GM15510 (cell line): ENCODE results near the gene RWDD2A.

ENCODE experiments used
- POLR2A ChIP-seq: IDR thresholded peaks from 3 replicates; pipeline ENCODE4 v1.6.1; 2011; ENCODE audit warnings: borderline replicate concordance; ENCODE audit not compliant: insufficient read length; ENCODE audit errors: extremely low read depth

Gene RWDD2A

GRCh38 chr6:83192456-83192855 lies 701 bp upstream of the RWDD2A start:
- no peak for TF ChIP-seq POLR2A

DNA sequence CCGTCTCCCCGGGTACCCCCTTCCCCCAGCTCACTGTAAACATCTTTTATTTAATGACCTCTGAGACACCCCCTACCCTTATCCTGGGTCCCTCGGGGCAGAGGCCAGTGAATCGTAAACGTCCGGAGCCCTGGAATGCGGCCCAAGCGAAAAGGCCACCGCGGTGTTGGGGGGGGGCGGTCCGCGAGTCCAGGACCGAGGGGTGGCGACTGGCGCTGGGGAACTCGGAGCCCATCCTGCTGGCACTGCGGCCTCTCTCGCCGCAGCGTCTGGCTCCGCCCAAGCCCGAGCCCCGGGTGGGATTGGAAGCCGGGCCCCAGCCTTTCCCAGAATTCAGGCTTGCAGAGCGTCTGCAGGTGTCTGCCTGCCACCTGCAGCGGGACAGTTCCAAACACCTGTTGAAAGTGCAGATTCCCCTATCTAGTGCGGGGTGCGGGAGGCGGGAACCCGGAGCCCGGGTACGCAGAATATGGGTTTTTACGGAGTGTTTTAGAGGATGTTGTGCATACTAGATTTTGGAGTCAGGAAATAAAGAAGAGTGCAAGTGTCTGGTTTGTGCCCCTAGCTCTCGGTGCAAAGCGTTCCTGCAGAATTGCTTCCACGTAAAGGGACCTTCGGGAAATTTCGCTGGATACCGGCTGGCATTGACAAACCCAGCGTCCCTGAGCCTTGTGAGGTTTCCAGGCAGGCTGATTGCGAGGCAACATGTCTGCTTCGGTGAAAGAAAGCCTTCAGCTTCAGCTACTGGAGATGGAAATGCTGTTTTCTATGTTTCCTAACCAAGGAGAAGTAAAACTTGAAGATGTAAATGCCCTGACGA lies 800 bp downstream of the RWDD2A start:
- no peak for TF ChIP-seq POLR2A

GRCh38 chr6:83198486-83199172 lies 5.5 kb downstream of the RWDD2A start:
- TF ChIP-seq POLR2A: no peak

- TF ChIP-seq POLR2A: no peak
Measured at GRCh38 chr6:83199173-83199862, 6.2 kb downstream of the RWDD2A start.

GRCh38 chr6:83199863-83200225 lies 6.7 kb downstream of the RWDD2A start:
- no peak for TF ChIP-seq POLR2A

DNA sequence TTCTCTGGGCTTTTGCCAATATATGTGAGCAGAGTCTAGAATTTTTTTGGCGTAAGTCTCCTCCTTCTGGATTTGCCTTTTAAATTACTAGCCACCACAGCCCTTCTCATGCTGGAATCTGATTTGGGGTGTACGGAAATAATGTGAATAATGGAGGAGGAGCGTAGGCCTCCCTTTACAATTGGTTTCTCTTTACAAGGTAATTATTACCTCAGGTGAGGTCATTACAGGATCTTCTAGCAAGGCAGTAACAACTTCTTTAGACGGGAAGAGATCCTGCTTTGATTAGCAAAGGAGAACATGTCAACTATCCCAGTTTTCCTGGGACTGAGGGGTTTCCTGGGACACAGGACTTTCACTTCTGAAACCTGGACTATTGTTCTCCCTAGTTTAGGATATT lies 8.9 kb downstream of the RWDD2A start:
- no peak for TF ChIP-seq POLR2A

- TF ChIP-seq POLR2A: no peak
Measured at GRCh38 chr6:83215131-83216047, 22.2 kb downstream of the RWDD2A start.

DNA sequence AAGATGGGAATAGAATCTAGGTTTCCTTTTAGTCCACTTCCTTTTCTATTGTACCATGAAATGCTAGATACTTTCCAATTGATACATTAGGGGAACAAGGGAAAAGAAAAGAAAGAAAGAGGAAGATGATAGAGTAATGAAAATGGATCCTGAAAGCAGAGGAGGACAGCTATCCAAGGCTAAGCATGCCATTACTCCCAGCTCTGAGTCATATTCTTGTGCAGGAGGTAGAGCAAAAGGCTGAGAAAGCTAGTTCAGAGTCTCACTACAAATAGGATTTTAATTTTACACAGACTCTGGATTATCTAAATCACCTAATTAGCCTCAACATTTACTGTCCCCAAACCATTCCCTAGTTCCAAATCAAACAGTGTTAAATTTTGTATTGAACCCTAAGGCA lies 23.6 kb downstream of the RWDD2A start:
- no peak for TF ChIP-seq POLR2A

GRCh38 chr6:83218646-83219045 lies 25.5 kb downstream of the RWDD2A start:
- TF ChIP-seq POLR2A: no peak

- TF ChIP-seq POLR2A: no peak
Measured at GRCh38 chr6:83220121-83220520, 27.0 kb downstream of the RWDD2A start.

GRCh38 chr6:83221276-83221675 lies 28.1 kb downstream of the RWDD2A start:
- no peak for TF ChIP-seq POLR2A

DNA sequence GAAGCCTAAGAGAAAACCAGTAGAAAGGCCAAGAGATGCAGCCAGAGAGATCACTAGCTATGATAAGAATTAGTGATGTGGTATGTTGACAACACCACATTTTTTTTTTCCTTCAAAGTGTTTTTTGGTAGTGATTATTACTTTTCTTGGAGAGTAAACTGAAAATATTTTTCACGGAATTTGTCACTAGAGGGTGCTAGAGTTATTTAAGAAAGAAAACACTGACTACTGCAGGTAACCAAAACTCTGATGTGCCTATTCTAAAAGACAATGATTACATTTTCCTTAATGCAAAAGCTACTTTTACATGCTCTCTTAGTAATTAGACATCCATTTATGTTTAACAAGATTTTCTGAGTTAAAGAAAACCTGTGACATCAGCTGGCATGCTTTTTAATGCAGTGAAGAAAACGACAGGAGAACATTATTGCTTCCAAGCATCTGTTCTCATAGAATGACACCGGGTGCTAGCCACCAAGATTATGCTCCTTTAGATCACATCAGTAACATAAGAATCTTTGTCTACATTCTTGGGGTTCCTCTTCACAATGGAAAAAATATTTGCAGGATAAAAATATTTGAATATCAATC lies 28.8 kb downstream of the RWDD2A start:
- no peak for TF ChIP-seq POLR2A

DNA sequence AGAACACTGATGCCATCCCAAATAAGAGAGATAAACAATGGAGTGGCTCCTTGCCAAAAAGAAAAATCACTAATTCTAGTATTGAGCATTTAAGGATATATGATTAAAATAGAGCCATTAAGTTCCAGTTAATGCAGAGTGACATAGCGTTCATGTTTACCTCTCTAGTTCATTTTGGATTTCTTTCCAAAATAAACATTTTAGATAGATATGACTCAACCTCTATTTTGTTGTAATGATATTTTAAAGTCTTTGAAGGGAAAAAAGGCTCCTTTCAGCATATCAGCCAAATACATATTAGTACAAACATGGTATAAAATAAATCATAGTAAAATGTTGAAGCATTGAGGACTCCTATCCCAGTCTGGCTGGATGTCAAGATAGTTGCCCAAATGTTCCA lies 33.4 kb downstream of the RWDD2A start:
- TF ChIP-seq POLR2A: no peak

DNA sequence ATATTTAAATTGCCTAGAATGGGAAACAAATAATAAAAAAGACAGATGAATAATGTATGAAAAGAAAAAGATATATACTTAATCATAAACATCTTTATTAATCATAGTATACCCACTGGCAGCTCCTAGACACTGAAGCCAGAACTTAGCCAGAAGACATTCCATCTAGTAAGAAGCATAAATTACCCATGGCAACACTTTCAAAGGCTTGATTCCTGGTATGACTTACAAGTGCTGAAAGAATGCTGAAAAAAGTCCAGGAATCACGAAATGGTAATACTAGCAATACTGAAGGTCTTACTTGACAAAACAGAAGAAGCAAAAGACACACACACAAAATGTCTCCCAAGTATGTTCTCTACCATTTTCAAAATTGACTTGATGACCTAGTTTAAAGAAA lies 38.0 kb downstream of the RWDD2A start:
- no peak for TF ChIP-seq POLR2A
